GM12892 (cell line): ENCODE data around the gene MOV10L1.

Source experiments
- POLR2A ChIP-seq: IDR thresholded peaks from 2 replicates; pipeline ENCODE4 v1.6.1; 2011; ENCODE audit warnings: low read depth, low read length, control low read depth
- TAF1 ChIP-seq: IDR thresholded peaks from 2 replicates; pipeline ENCODE4 v1.6.1; 2011; ENCODE audit warnings: low read depth, mild to moderate bottlenecking, control low read depth, low read length, borderline replicate concordance

GRCh38 chr22:50087646-50088045 lies 2.2 kb upstream of the MOV10L1 start:
- TF ChIP-seq TAF1 (no peak), POLR2A (no peak)
